ENCODE results near the gene TUBB6.

TUBB6 gene

GRCh38 chr18:12276736-12277554, 31.1 kb upstream of the TUBB6 start:
- DNase-seq (ENCODE audit: low spot score): no peak
- TF ChIP-seq, protein P1, sequence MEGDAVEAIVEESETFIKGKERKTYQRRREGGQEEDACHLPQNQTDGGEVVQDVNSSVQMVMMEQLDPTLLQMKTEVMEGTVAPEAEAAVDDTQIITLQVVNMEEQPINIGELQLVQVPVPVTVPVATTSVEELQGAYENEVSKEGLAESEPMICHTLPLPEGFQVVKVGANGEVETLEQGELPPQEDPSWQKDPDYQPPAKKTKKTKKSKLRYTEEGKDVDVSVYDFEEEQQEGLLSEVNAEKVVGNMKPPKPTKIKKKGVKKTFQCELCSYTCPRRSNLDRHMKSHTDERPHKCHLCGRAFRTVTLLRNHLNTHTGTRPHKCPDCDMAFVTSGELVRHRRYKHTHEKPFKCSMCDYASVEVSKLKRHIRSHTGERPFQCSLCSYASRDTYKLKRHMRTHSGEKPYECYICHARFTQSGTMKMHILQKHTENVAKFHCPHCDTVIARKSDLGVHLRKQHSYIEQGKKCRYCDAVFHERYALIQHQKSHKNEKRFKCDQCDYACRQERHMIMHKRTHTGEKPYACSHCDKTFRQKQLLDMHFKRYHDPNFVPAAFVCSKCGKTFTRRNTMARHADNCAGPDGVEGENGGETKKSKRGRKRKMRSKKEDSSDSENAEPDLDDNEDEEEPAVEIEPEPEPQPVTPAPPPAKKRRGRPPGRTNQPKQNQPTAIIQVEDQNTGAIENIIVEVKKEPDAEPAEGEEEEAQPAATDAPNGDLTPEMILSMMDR (IDR thresholded peaks at IDR 0.05; ENCODE audit: extremely low read depth, missing control alignments): no peak

GRCh38 chr18:12278215-12278671, 29.8 kb upstream of the TUBB6 start:
- TF ChIP-seq, protein P1 (IDR thresholded peaks at IDR 0.05; ENCODE audit: extremely low read depth, missing control alignments): no peak
- DNase-seq (ENCODE audit: low spot score): no peak

- no peak for DNase-seq (ENCODE audit: low spot score)
- TF ChIP-seq, protein P1 (IDR thresholded peaks at IDR 0.05; ENCODE audit: extremely low read depth, missing control alignments): no peak
Measured at GRCh38 chr18:12278741-12279682, 29.0 kb upstream of the TUBB6 start.

GRCh38 chr18:12279781-12280531, 28.1 kb upstream of the TUBB6 start:
- TF ChIP-seq, protein P1 (IDR thresholded peaks at IDR 0.05; ENCODE audit: extremely low read depth, missing control alignments): no peak
- no peak for DNase-seq (ENCODE audit: low spot score)

DNA sequence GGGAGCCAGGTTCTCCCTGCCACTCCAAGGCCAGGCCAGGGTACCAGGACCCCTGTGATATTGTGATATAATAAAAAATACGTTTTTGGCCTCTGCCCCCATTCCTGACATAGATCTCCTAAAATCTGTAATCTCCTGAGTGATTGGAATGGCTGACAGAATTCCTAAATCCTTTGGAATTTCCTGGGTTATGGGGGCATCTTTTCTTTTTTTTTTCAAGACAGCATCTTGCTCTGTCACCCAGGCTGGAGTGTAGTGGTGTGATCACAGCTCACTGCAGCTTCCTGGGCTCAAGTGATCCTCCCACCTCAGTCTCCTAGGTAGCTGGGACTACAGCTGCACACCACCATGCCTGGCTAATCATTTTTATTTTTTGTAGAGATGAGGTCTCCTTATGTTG, 26.2 kb upstream of the TUBB6 start:
- DNase-seq (ENCODE audit: low spot score): no peak
- TF ChIP-seq, protein P1 (IDR thresholded peaks at IDR 0.05; ENCODE audit: extremely low read depth, missing control alignments): no peak

- DNase-seq (ENCODE audit: low spot score): no peak
- TF ChIP-seq, protein P1 (IDR thresholded peaks at IDR 0.05; ENCODE audit: extremely low read depth, missing control alignments): no peak
Measured at GRCh38 chr18:12282442-12283039, 25.5 kb upstream of the TUBB6 start.
